GM12875 (cell line): ENCODE results near the gene DOCK2.

Experiments used
- H3K4me3 ChIP-seq: one replicate; pipeline ENCODE4 v1.5.1; 2011; ENCODE audit warnings: low read depth, low read length, control low read depth
- CTCF ChIP-seq: IDR thresholded peaks from 2 replicates; pipeline ENCODE4 v1.5.1; 2011; ENCODE audit warnings: low read depth, mild to moderate bottlenecking, control low read depth, inconsistent platforms, low read length, moderate library complexity, borderline replicate concordance; ENCODE audit not compliant: insufficient read depth

DOCK2 gene

GRCh38 chr5:169789417-169789940 is 152.4 kb downstream of the DOCK2 start:
- no peak overlapping the region for H3K4me3 ChIP-seq
- no peak for TF ChIP-seq CTCF

- H3K4me3 ChIP-seq: no peak overlapping the region
- no peak for TF ChIP-seq CTCF
These were observed 154.2 kb downstream of the DOCK2 start for GRCh38 chr5:169791251-169791650.

- TF ChIP-seq CTCF: no peak
- no peak overlapping the region for H3K4me3 ChIP-seq
These were observed 158.3 kb downstream of the DOCK2 start for GRCh38 chr5:169795338-169795737.

DNA sequence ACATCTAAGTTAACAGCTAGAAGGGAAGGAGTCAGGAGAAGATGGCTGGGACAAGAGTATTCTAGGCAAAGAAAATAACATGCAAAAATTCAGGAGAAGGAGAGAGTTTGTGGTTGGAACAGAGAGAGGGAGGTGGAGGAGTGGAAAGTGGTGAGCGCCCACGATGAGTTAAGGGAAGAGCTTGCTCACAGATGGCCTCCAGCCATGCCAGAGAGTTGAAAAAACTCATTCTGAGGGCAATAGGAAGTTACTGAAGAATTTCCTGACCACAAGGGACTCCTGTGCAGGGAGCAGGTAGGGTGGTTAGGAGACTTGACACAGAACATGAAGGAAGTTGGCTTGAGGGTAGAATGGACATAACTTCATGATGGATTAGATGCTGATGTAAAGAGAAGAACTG is 159.7 kb downstream of the DOCK2 start:
- no peak overlapping the region for H3K4me3 ChIP-seq
- no peak for TF ChIP-seq CTCF

- no peak overlapping the region for H3K4me3 ChIP-seq
- TF ChIP-seq CTCF: no peak
These were observed 160.5 kb downstream of the DOCK2 start for GRCh38 chr5:169797577-169797976.

DNA sequence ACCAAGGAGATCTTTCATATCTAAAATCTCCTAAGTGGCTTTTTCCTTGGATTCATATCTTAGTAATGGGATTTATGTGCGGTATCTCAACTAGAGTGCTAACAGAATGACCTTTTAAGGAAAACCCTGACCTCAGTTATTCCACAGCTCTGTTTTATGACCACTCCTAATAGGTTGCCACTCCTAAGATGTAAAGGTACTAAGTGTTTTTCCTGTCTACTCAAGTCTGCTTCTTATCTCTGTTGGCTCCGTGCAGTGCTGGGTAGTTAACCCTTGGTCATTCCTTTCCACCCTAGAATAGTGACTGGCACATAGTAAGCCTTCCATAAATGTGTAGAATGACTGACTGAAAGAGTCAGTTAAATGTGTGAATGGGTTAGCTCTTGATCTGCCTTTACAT is 161.4 kb downstream of the DOCK2 start:
- no peak overlapping the region for H3K4me3 ChIP-seq
- TF ChIP-seq CTCF: no peak

DNA sequence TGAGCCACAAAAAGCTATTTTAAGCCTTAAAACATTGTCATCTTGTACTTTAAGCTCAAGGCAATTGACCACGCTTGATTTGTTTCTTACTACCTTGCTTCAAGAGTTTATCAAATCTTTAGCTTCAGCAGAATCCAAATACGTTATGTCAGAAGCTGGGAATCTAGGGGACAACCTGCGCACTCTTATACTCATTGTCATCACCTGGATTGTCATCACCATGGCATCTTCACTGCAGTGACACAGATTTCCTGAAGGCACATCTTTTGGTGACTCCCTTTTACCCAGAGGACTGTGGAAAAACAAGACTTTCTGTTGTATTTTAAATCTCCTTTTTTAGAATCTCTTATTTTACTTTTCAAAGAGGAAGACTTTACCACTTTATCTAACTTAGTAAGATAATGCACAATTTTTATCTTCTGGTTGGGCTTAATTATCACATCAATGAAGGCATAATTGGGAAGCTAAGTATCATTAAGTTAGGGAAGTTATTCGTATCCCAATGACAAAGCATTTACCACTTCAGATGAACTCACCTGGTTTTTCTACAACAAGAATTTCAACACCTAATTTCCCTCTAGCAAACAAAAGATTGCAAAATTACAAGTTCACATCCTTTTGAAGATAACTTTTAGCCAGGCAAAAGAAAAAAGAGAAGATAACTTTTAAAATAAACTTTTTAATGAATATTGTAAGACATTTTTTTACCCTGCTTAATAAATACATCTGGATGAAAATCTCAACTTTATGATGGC is 162.0 kb downstream of the DOCK2 start:
- no peak overlapping the region for H3K4me3 ChIP-seq
- TF ChIP-seq CTCF: no peak
